ENCODE data around the gene HTRA3.
"Not testable (repeated sequence)": the region's sequence is repeated elsewhere in the genome, so short reads cannot be mapped to it uniquely, and the experiment has no call there.

The HTRA3 gene

DNA sequence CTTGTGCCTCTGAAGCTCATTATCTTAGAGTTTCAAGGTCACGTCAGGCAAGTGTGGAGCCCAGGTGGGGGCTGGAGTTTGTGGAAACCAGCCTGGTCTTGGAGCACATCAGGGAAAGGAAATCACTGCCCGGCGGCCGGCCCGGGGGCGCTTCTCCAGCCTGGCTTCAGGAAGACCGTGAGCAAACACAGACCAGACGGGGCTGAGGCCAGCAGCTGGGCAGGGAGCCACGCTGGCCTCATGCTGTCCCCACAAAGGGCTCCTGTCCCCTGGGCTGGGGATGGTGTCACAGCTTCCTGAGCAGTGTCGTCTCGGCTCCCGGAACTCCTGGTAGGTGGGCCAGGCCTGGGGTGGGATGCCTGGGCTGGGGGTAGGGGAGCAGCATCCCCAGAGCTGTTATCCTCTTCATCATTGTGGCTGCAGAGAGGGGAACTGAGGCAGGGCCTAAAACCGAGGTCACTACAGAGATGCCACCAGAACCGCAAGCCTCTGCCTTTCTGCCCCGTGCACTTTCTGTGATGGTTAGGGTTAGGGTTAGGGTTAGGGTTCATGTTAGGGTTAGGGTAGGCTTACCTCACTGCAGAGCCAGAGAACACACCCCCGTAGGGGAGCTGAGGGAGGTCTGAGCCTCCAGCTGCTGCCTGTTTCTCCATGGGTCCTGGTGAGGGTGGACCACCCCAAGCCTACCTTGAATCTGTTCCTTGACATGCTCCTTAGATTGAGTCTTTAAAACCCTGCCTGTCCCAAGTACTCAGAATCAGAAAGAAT, 77.5 kb downstream of the HTRA3 start:
- DNase-seq: no peak

GRCh38 chr4:8347660-8348059, 78.1 kb downstream of the HTRA3 start:
- DNase-seq: no peak

DNA sequence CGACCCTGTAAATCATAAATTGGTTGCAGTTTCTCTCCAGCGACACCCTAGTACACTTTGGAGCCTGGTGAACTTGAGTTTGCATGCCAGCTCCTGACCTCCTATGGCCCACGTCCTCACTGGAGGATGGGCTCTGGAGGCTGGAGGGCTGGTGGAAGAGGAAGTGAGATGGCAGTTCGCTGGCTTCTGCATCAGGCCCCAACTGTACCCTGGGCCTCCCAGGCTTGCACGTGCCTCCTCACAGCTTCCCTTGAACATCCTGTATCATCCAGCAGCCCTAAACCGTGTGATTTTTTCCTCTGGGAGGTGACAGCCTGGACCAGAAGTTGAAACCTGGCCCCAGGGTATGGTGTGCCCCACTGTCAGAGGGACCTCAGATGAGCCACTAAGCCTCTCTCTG, 78.5 kb downstream of the HTRA3 start:
- no peak for DNase-seq

- DNase-seq: not testable (repeated sequence)
Measured at GRCh38 chr4:8349236-8349635, 79.7 kb downstream of the HTRA3 start.

DNA sequence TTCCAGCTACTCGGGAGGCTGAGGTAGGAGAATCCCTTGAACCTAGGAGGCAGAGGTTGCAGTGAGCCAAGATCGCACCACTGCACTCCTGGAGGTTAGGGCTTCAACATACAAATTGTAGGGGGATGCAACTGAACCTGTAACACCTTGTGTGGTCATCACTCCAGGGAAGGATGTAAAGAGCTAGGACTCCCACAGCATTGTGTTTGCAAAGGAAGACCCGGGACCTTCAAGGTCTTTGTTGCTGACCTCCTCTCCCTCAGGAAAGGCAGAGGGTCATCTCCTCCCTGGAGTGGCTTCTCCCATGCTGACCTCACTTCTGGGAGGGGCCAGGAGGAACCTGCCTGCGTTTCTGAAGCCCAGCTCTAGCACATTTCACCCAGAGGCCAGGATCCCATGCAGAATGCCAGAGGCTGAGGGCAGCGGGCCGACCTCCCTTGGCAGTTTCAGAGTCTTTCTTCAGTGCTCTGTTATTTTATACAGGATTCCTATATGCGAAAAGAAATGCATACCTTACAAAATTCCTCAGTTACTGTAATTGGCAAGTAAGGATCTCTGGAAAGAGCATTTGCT, 80.2 kb downstream of the HTRA3 start:
- DNase-seq: no peak

DNA sequence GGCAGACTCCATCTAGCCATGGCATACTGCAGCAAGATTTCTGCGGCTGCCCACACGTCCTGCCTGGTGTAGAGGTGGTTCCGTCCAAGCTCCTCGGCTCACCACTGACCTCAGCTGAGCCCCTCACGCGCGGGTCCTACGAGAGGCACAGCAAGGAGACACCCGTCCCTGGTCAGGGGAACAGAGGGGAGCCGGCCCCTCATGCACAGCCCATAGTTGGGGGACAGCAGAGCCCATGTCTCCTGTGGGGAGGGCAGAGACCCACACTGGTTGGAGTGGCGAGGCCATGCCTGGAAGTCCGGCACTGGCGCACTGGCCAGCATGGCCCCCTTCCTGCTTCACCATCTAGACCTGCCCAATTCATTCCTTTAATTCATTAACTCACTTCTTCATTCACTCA, 80.8 kb downstream of the HTRA3 start:
- no peak for DNase-seq

DNA sequence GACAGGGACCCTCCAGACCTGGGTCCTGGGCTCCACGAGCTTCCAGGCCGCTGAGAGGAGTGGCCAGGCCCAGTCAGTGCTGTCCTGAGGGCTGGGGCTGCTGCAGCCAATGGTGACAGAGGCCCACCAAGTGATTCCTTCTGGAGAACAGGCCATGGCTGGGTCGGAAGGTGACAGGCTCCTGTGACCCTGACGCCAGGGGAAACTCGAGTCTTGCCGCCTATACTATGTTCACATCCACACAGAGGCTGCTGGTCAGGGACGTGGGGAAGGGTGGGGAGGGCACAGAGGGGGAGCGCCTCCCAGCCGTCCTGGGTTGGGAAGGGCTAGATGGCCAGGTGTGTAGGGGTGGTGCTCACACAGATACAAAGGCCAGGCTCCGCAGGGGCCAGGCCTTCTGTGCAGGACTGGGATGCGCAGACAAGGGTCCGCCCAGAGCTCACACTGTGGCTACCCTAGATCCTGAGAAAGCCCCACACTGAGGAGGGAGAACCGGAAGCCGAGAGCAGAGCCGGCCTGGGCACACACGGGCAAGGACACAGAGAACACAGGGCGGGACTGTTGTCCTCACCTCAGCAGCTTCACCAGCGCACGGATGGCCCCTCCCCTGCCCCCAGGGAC, 81.4 kb downstream of the HTRA3 start:
- no peak for DNase-seq

DNA sequence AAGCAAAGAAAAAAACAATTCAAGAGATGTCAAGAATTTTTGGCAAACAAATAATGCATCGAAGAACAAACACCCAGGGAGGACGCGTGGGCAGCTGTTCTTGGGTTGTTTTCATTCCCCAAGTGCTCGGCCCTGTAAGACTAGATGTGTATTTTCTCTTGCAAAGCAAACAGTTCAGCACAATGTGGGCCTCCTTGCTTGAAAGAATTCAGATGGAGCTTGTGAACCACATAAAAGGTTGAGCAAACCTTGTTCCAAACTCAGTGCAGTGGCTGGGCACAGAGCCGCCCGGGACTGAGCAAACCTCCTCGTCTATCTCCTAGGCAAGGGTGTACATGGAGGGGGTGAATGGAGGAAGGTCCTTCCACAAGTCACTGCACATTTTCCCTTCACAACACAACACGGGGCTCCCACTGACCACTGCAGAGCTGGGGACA, 82.4 kb downstream of the HTRA3 start:
- no peak for DNase-seq

GRCh38 chr4:8352368-8353157, 83.0 kb downstream of the HTRA3 start:
- DNase-seq: no peak

DNA sequence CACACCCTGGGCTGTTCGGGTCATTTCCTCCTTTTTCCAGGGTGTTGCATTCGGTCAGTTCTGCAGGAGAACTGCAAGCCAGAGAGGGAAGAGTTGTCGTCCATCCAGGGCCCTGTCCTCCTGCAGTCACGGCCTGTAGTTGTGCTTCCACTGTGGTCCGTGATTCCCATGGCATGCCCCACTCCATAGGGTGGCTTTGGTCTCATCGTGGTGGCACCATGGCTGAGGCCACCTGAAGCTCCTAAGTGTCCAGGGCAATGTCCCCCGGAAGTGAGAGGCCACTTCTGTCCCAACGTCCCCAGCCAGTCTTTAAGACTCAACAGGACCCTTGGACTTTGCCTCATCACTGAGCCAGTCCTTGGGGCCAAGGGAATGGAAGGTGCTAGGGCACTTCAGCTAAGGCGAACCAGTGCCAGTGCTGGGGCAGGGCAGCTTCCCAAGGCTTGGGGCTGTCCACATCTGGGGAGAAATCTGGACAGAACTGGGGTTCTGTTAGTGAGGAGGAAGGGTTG, 83.7 kb downstream of the HTRA3 start:
- DNase-seq: no peak

GRCh38 chr4:8353912-8354453, 84.4 kb downstream of the HTRA3 start:
- no peak for DNase-seq

GRCh38 chr4:8355306-8355705, 85.8 kb downstream of the HTRA3 start:
- DNase-seq: no peak

DNA sequence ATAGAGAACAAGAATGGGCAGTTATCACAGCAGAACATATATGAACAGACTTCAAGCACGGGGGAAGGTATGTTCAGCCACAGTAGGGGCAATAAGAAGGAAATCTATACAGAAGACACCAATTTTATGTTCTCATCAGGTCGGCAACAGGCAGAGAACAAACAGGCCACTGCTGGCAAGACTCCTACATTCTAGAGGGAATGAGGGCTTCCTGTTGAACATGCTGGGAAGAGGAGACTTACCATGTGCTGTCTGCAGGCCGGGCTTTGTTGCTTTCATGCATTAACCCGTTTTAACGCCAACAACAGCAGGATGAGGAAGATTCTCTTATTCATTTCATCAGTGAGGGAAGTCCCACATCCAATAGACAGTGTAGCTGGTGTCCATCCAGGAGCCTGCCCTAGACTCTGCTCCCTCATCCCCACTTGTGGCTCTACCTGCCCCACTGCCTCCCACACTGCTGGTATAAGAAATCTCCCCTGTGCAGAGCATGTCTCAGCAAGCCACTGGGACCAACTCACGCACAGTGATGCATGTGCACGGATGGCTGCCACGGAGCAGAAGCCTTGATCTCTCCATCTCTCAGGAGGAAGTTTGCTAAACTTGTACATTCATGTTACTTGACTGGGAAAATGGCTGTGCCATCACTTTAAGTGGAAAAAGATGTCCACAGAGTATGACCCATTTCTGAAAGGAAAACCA, 86.5 kb downstream of the HTRA3 start:
- DNase-seq: no peak
